CD4-positive, alpha-beta T cell treated with Interleukin-6 for 4 hours (primary cell): ENCODE measurements around the gene POMGNT1.

Experiments used
- DNase-seq: peaks from one replicate; pipeline ENCODE4 v3.0.0-alpha.2; 2020; ENCODE audit warnings: mixed read lengths

POMGNT1 gene

DNA sequence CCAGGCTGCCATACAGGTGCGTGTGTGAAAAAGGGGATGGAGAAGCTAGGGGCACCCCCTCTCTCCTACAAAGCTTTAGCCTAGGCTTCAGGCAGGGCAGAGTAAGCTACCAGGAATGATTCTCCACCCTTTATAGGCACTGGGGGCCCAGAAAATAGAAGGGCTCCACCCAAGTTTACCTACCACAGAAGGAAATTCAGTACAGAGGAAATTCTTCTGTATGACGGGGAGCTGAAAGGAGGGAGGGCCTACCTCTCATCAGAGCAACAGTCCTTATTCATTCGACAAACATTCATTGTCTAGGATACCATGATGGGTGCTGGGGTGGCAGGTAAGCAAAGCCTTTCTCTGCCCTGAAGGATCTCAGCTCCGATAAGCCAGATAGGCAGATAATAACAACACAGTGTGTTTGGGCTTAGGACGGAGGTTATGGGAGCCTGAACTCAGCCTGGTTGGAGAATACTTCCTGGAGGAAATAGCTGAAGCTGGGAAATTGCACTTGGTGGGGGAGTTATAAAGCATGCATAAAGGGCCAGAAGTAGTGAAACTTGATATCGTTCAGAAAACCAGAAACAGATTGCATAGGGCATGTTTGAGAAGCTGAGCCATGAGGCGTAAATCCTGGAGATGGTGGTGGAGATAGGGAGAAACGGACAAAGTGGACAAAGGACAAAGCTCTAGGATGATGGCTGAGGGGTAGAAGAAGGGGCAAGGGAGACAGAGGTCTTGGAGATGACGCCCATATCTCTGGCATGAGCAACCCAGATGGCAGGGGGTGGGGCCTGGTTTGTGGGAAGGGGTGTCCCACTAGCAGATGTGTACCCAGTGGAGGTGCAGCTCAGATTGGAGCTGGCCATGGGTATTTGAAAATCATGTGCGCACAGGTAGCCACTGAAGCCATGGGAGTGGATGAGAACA is 16.6 kb downstream of the POMGNT1 start:
- no peak for DNase-seq

DNA sequence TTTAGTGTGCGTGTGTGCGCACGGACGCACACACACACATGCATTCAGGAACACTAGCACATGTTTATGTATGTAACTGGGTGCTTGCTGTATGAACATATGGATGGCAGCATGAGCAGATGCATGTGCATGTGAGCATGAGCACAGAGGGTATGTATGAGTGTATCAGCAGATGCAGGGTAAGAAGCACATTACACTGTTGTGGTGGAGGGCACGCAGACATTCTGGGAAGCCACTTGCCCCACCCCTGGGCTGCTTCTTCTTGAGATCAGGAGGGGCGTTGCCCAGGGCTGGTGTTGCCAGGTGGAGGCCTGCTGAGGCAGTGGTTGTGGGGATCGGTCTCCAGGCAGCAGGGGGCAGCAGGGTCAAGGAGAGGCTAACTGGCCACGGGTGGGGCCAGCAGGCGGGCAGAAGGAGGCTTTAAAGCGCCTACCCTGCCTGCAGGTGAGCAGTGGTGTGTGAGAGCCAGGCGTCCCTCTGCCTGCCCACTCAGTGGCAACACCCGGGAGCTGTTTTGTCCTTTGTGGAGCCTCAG is 18.1 kb downstream of the POMGNT1 start:
- no peak for DNase-seq

DNA sequence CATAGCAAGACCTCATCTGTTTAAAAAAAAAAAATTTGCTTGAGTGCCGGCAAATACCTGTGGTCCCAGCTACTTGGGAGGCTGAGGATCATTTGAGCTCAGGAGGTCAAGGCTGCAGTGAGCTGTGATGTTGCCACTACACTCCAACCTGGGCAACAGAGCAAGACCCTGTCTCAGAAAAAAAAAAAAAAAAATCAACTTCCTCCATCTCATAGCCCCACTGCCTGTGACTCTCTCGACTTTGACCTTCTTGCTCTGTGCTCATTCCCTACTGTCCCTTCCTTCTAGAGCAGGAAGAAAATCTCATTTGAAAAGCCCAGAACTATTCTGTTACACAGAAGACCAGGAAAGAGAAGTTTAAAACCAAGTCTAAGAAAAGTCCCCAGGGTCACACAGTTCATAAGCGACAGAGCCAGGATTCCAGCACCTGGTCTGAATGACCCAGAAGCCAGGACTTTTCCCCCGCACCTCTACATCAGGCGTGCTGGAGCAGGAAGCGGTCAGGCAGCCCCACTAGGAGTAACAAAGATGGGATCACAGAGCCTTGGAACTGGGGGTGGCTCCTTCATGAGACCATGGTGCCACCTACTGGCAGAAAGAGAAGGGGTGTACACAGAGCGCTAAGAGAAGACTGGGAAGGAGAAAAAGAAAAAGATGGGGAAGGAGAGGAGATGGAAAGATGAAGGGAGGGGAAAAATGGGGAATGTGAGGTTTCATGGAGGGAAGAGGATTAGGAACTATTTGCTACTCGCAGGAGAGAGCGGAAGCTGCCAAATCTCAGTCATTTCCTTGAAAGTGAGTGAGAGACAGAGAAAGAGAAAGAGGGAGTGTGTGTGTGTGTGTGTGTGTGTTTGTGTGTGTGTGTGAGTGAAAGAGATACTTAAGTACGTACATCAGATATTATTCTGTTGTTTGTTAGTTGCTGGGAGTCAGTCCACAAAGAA is 18.8 kb downstream of the POMGNT1 start:
- DNase-seq: peak; percentile 76

DNA sequence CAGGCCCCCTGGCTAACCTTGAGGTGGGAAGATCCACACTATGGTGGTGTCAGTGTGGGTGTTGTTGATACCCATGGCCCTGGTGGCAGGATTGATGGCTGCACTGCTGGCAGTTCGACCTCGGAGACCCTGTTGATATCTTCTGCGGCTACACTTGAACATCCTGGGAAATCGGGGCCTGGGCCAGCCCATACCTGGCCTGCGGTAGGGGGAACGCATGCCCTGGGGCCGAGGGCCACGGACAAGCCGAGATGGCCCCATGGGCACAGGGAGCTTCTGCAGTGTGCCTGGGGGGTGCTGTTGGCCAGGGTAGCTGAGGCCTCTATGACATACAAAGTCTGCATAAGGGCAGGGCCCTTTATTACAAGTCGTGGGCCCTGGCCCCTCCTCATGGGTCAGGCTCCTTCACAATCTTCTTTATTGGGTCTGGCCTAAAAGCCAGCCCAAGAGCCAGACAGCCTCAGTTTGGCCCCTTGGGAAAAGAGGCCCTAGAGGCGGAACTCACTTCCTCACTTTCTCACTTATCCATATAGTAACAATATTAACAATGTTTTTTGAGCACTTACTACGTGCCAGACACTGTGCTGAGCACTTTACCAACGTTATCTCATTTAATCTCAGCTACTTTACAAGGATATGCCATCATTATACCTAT is 21.9 kb downstream of the POMGNT1 start, which contains the start of gene P3R3URF:
Gene P3R3URF (minus strand): TSS at position 278 of the 655 bp plus-strand sequence. CDS start 17 bp downstream, at position 261.
- no peak for DNase-seq

DNA sequence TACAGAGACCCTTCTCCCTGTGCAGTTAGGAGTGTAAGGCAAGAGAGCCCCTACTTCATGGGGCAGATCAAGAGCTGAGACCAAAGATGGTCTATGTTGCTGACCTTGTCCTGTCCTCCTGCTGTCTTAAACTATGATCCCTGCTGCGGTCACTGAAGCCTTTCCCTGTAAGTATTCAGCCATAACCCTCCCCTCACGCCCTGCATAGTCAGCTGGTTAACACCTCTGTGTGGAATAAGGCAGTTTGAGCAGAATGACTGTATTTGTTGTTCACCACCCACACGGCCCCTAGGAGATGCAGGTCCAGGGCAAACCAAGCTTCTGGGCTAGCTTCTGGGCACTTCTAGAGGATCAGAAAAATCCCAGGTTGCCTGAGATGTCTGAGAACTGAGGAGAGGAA is 23.0 kb downstream of the POMGNT1 start:
- no peak for DNase-seq

DNA sequence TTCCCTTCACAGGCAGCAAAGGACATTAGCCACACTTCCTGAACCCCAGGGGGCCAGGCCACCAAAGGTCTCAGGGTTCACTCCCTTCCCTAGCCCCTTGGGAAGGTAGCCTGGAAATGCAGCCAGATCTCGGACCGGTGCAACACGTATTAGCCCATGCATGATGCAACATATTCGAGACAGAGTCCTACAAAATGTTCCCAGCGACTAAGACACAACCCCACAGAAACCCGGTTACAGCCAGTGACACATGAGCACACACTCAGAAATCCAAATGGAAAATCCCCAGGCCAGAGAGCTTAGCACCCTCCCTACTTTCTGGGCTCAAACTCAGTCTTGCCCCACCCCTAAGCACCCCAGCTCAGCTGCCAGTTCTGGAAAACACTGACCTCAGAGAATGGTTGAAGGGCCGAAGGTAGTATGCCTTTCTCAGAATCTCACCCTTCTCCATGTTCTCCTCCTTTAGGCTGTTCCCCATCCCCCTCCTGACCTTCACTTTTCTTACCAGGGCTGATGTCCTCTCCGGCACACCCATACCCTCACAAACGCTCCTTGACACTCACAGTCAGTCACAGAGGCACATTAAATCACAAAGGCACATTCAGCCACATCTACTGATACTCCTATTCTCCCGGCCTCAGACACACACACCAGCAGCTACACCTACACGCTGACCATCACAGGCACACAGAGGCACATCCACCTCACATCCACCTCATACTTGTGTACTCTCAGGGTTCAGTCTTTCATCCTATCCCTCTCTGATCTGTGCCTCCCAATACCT is 23.6 kb downstream of the POMGNT1 start, which contains the start of gene TSPAN1:
Gene TSPAN1 (plus strand): TSS at position 640 of the 784 bp plus-strand sequence. CDS start 6,021 bp downstream, outside the sequence.
- no peak for DNase-seq

DNA sequence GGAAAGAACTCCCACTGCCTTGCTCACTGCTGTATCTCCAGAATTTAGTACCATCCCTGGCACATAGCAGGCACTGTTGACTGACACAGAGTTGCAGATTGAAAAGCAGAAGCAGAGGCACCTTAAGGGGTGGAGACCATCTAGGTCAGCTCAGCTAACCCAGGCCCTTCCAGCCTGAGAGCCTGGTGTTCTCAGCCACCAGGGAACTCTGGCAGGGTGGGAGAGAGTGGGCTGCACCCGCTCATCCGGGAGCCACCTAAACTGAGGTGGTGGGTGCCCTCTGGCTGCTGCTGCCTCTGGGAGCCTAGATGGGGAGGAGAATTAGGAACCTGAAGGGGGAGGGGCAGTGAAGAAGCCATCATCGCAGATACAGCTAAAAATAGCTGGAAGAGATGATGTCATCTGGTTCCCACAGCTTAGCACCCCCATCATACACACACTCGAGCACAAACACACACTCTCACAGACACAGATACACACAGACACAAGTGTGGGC is 24.8 kb downstream of the POMGNT1 start:
- no peak for DNase-seq

DNA sequence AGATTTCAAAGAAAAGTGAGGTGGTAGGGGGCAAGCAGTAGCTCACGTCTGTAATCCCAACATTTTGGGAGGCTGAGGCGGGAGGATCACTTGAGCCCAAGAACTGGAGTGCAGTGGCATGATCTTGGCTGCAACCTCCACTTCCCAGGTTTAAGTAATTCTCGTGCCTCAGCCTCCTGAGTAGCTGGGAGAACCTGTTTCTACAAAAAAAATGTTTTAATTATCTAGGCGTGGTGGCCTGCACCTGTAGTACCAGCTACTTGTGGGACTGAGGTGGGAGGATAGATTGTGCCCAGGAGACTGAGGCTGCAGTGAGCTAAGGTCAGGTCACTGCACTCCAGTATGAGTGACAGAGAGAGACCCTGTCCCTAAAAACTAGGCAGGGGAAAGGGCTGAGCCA is 25.9 kb downstream of the POMGNT1 start:
- no peak for DNase-seq

DNA sequence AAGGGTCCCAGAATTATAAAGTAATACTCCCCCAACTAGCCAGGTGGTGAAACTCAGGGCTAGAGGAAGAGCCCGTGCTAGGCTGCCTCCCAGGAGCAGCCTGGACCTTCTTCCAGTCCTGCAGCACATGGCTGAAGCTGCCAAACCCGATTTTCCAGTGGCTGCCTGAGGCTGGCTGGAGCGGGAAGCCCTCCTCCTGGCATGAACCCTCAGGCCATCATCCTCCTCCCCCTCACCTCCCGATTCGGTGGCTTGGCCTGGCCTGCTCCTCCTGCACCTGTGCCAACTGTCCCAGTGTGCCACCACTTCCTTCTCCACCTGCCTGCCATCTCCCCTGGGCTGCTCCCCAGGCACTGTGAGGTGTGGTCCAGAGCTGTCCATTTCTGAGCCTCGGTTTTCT is 26.4 kb downstream of the POMGNT1 start:
- DNase-seq: no peak

DNA sequence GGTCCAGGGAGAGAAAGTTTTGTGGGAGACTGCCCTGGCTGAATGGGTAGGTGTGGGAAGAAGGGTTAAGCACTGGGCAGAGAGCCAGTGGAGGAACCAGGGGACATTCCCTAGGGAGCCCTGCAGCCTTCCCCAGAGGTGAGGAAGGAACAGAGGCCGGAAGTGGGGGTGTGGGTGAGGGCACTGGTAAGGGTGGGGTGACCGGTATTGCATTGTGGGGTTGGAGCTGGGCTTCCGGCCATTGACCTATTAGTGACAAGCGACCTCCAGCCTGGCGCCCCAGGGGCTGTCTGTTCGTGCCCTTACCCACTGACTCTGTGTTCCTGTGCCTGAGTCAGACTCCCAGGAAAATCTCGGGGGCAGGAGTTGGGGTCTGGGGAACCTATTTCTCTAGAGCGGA is 26.9 kb downstream of the POMGNT1 start:
- no peak for DNase-seq

DNA sequence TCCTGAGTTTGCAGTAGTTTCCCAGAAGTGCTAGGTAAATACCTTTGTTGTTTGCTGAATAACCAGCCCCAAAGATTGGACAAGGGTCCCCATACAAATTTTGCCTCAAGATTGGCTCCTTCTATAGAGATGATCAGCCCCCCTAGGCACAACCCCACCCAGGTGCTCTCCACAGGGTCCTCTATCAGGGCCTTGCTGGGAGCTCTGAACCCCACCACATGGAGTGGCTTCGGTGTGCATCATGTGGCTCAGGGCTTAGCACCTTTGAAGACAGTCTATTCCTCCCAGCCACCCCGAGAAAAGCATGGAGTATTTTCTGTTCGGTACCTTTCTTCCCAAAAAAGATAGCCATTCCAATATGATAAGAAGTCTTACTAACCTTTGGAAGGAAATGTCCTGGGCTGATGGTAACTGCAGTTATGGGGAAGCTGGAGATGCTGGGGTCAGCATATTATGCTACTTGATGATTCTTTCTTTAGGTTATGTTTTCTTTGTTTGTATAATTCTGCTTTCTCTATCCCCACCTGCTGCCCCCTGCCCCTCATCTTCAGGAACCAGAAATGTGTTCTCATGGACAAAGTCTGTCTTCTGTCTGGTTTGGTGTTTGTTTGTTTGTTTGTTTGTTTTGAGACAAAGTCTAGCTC is 28.3 kb downstream of the POMGNT1 start:
- DNase-seq: no peak

DNA sequence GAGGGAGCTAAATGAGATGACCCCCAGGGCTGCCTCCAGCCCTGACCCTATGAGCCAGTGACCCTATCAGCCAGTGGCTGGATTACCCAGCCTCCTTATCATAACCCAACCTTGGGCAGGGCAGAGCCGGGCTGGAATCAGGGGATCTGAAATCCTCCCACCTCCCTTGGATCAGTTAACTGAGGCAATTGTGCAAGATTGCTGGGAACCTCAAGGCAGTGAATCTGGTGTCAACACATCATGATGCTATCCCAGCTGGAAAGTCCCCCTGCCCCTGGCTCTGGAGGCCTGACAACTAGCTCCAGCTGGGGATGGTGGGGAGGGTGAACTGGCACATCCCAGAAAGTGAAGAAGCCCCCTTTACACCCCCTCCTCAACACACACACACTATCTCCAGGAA is 29.8 kb downstream of the POMGNT1 start:
- DNase-seq: no peak

DNA sequence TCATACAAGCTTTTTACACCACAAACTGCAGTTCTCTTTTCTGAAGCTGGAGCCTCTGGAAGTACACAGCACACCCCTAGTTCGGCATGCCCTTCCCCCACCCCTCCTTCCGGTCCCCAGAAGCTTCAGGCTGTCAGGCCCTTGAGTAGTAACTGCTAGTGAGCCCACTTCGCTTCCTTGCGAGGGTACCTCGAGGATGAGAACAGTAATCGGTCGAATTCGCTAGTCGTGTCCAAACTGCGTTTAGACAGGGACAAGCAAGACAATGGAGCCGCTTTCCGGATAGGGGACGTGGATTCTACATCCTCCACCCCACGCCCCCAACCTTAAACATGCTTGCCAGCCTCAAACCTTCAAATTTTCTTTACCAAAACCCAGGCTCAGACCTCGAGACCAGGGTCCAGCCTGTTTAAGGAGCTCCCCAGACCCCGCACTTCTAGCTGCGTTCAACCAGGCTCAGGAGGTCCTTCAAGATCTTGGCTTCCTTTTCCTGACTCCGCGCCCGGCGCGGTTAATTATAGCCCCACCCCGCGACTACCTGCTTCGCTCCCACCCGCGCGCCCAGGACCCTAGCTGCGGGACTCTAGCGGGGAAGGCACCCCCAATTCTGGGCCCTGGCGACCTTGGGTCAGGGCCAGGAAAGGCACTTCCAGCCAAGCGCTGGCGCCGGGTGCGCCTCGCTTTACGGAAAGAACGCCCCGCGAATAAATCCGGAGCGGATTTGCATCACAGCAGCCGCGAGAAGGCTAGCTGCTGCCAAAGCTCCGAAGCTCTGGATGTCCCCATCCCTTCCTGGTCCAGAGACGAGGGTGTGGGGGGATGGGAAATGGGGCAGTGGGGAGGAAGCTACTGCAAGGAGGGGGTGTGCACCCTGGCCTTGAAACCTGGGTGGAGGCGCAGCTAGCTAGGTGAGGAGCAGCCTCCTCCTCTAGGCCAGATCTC is 31.4 kb downstream of the POMGNT1 start:
- peak; percentile 76 for DNase-seq

DNA sequence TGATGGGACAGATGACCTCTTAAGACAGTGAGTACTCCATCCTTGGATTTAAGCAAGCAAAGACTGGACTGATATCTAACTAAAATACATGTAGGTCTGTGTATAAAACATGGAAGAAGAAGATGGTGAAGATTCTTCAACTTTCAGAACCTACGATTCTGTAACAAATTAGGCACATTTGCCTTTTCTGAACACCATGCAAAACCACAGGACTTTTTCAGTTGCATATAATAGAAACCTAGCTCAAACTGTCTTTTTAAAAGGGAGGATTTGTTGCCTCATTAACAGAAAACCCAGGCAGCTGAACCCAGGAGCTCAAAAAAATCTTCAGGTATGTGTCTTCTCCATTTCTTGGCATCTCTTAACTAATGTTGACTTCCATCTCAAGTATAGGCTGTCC is 38.0 kb downstream of the POMGNT1 start:
- DNase-seq: no peak

DNA sequence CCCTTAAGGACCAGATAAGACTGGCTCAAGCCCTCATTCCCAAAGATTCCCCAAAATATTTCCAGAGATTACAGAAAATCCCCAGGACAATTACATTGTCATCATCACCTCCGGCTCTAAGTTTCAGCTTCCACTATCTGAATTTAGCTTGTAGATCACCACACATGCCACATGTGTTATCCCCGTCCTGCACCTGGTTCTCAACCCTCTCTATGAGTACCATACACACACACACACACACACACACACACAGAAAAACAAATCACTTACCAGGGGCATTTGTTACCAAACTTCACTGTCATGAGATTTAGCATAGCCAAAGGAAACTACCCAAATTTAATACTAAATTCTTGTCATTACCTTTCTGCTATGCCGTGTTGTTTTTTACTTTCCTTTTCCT is 38.7 kb downstream of the POMGNT1 start:
- DNase-seq: no peak

DNA sequence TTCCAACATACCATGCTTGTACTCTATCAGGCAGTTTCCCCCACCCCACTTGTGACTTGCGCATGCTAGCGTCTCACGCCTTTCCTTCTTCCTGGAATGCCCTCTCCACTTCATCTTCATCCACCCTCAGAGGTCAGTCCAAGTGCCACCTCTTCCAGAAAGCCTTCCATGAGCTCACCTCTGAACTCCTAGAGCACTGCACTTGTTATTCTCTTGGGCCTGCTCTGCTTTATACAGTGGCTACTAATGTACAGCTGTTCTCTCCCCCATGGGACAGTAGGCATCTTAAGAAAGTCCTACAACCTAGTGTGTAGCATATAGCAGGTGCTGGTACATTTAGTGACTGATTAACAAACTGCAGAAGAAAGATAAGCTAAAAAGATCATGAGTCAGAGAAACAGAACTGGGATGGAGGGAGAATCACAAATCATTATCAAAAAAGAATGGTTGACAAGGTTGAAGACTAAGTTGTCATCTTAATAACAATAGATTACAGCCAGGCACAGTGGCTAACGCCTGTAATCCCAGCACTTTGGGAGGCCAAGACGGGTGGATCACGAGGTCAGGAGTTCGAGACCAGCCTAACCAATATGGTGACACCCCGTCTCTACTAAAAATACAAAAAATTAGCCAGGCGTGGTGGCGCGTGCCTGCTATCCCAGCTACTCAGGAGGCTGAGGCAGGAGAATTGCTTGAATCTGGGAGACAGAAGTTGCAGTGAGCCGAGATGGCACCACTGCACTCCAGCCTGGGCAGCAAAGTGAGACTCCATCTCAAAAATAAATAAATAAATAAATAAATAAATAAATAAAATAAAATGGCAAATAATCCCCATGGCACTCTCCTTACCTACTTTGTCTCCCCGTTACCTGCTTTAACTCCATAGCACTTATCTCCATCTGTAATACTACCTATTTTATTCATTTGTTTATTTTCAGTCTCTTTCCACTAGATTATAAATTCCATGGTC is 39.6 kb downstream of the POMGNT1 start:
- no peak for DNase-seq

DNA sequence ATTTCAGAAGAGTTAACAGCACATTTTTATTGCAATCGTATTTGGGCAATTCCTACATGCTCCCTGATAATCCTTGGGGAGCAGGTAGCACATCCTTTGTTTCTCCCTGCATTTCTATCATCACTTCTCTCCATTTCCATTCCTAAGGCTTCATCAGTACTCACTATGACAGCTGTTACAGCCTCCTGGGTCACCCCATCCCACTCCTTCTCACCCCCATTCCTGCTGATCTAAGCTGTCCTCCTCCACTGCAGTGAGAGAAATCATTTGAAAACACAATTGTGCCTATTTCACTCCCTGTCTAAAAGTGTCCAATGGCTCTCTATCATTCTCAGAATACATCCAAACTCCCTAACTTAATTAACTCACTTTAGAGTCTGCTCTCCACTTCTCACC is 40.3 kb downstream of the POMGNT1 start:
- no peak for DNase-seq

DNA sequence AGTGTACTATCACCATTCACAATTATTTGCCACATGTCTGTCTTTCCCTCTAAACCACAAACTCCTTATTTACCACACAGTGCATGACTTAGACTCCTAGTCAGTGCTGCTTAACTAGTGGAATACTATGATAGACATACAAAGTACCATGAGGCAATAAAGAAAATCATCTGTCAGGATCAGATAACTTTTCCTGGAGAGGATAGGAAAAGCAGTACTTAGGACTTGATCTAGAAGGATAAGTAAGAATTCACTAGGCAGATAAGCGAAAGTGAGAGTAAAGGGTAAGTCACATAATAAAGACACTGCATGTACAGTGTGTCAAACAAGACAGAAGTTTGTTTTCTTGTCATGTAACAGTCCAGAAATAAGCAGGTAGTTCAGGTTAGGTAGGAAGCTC is 44.5 kb downstream of the POMGNT1 start:
- DNase-seq: no peak

DNA sequence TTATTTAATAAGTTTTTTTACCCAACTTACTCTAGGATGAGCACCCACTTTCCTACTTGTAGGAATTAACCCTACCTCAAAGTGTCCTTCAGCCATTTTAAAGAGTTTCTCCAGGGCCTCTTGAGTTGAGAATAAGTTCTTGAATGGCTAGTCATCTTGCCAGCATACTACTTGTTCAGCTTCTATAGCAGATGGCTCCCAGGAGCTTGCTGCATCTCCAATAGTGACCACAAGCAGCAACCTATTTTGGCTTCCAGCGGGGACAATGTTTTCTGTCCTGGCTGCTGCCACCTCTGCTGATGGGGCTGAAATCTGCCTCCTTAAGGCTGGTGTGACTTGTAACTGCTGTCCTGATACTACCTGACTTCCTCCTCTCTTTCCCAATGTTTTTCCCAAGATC is 45.0 kb downstream of the POMGNT1 start:
- no peak for DNase-seq
